Thyroid gland (tissue), 4 donors: Measurements from ENCODE around the gene CDX1.

Source experiments
- POLR2A ChIP-seq, 2 donors: fragments of 450-650 bp; IDR thresholded peaks; one replicate each; pipeline ENCODE4 v1.6.1; 2017; ENCODE audit warnings: antibody characterized with exemption in 2 of 2, mild to moderate bottlenecking in 2 of 2, moderate library complexity in 1 of 2
- TF ChIP-seq, protein P1 (sequence below), 6 experiments: fragments of 200-600 bp in 3 of 6; fragments of 450-650 bp in 3 of 6; sonication (generic) in 3 of 6; IDR thresholded peaks; one replicate each; pipeline ENCODE4 v1.5.1; 2016 to 2019; ENCODE audit warnings: antibody characterized with exemption in 6 of 6, mild to moderate bottlenecking in 2 of 6, inconsistent platforms in 1 of 6, moderate library complexity in 1 of 6

GRCh38 chr5:150125334-150125733 lies 41.2 kb upstream of the CDX1 start:
- TF ChIP-seq, protein P1, sequence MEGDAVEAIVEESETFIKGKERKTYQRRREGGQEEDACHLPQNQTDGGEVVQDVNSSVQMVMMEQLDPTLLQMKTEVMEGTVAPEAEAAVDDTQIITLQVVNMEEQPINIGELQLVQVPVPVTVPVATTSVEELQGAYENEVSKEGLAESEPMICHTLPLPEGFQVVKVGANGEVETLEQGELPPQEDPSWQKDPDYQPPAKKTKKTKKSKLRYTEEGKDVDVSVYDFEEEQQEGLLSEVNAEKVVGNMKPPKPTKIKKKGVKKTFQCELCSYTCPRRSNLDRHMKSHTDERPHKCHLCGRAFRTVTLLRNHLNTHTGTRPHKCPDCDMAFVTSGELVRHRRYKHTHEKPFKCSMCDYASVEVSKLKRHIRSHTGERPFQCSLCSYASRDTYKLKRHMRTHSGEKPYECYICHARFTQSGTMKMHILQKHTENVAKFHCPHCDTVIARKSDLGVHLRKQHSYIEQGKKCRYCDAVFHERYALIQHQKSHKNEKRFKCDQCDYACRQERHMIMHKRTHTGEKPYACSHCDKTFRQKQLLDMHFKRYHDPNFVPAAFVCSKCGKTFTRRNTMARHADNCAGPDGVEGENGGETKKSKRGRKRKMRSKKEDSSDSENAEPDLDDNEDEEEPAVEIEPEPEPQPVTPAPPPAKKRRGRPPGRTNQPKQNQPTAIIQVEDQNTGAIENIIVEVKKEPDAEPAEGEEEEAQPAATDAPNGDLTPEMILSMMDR (IDR thresholded peaks at IDR 0.05): no peak
- TF ChIP-seq POLR2A (IDR thresholded peaks at IDR 0.05): no peak
